ENCODE data around the gene TSPAN4.

The TSPAN4 gene

DNA sequence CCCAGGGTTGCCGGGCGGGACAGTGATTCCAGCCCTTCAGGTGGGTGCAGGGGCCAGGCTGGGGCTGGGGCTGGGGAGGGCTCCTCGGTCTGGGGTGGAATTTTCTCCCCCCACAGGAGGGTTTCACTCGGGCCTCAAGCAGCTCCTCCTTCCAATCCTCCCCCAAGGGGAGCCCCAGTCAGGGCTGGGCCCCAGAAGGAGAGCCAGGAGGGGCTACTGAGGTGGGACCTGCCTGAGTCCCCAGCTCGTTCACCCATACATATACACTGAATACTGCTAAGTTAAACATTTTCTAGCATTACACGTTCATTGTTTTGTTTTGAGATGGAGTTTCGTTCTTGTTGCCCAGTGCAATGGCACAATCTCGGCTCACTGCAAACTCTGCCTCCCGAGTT, 16.4 kb upstream of the TSPAN4 start:
- DNase-seq (ENCODE audit: low read depth in 1 of 2, low spot score in 1 of 2) = no peak
- no peak for TF ChIP-seq POLR2AphosphoS5 (IDR thresholded peaks at IDR 0.05; ENCODE audit: low read depth)
- no peak for TF ChIP-seq GABPA (IDR thresholded peaks at IDR 0.05; ENCODE audit: low read depth)
- TF ChIP-seq, protein P1, sequence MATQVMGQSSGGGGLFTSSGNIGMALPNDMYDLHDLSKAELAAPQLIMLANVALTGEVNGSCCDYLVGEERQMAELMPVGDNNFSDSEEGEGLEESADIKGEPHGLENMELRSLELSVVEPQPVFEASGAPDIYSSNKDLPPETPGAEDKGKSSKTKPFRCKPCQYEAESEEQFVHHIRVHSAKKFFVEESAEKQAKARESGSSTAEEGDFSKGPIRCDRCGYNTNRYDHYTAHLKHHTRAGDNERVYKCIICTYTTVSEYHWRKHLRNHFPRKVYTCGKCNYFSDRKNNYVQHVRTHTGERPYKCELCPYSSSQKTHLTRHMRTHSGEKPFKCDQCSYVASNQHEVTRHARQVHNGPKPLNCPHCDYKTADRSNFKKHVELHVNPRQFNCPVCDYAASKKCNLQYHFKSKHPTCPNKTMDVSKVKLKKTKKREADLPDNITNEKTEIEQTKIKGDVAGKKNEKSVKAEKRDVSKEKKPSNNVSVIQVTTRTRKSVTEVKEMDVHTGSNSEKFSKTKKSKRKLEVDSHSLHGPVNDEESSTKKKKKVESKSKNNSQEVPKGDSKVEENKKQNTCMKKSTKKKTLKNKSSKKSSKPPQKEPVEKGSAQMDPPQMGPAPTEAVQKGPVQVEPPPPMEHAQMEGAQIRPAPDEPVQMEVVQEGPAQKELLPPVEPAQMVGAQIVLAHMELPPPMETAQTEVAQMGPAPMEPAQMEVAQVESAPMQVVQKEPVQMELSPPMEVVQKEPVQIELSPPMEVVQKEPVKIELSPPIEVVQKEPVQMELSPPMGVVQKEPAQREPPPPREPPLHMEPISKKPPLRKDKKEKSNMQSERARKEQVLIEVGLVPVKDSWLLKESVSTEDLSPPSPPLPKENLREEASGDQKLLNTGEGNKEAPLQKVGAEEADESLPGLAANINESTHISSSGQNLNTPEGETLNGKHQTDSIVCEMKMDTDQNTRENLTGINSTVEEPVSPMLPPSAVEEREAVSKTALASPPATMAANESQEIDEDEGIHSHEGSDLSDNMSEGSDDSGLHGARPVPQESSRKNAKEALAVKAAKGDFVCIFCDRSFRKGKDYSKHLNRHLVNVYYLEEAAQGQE (IDR thresholded peaks at IDR 0.05; ENCODE audit: insufficient replicate concordance, low read depth) = no peak
- no peak for TF ChIP-seq SPI1 (IDR thresholded peaks at IDR 0.05; ENCODE audit: borderline replicate concordance, low read depth)
- TF ChIP-seq, protein P2, sequence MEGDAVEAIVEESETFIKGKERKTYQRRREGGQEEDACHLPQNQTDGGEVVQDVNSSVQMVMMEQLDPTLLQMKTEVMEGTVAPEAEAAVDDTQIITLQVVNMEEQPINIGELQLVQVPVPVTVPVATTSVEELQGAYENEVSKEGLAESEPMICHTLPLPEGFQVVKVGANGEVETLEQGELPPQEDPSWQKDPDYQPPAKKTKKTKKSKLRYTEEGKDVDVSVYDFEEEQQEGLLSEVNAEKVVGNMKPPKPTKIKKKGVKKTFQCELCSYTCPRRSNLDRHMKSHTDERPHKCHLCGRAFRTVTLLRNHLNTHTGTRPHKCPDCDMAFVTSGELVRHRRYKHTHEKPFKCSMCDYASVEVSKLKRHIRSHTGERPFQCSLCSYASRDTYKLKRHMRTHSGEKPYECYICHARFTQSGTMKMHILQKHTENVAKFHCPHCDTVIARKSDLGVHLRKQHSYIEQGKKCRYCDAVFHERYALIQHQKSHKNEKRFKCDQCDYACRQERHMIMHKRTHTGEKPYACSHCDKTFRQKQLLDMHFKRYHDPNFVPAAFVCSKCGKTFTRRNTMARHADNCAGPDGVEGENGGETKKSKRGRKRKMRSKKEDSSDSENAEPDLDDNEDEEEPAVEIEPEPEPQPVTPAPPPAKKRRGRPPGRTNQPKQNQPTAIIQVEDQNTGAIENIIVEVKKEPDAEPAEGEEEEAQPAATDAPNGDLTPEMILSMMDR (IDR thresholded peaks at IDR 0.05; ENCODE audit: insufficient read depth, low read length) = no peak
- Histone ChIP-seq H3K4me3 (replicated peaks; ENCODE audit: insufficient read depth, low read length) (no peak overlapping the region), H3K27ac (replicated peaks) (peak overlapping the region; percentile 65; the same call in 1 of the 2 replicates), H3K27me3 (ENCODE audit: insufficient read depth, poor library complexity, severe bottlenecking) (peaks cover 9% of the 10 kb centered on the region)

DNA sequence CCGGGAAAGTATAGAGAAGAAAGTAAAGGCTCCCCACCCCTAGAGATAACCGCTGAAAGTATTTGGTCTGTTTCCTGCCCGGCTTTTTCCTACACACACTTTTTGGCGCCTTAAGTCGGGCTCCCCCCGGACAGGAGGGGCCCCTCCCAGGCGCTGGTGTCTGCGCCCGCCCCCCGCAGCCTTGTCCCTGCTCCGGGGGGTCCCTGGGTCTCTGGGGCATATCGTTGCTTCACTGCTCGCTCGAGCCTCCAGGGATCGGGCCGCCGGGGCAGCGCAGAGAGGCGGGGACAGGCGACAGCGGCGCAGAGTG, 15.9 kb upstream of the TSPAN4 start:
- no peak for DNase-seq (ENCODE audit: low read depth in 1 of 2, low spot score in 1 of 2)
- Histone ChIP-seq H3K27ac (replicated peaks) (peak overlapping the region; percentile 65), H3K27me3 (ENCODE audit: insufficient read depth, poor library complexity, severe bottlenecking) (peaks cover 9% of the 10 kb centered on the region), H3K4me3 (replicated peaks; ENCODE audit: insufficient read depth, low read length) (peak overlapping the region; percentile 46)
- TF ChIP-seq GABPA (IDR thresholded peaks at IDR 0.05; ENCODE audit: low read depth) (no peak), SPI1 (IDR thresholded peaks at IDR 0.05; ENCODE audit: borderline replicate concordance, low read depth) (no peak), POLR2AphosphoS5 (IDR thresholded peaks at IDR 0.05; ENCODE audit: low read depth) (no peak)
- TF ChIP-seq, protein P2 (IDR thresholded peaks at IDR 0.05; ENCODE audit: insufficient read depth, low read length) = no peak
- TF ChIP-seq, protein P1 (IDR thresholded peaks at IDR 0.05; ENCODE audit: insufficient replicate concordance, low read depth) = no peak

DNA sequence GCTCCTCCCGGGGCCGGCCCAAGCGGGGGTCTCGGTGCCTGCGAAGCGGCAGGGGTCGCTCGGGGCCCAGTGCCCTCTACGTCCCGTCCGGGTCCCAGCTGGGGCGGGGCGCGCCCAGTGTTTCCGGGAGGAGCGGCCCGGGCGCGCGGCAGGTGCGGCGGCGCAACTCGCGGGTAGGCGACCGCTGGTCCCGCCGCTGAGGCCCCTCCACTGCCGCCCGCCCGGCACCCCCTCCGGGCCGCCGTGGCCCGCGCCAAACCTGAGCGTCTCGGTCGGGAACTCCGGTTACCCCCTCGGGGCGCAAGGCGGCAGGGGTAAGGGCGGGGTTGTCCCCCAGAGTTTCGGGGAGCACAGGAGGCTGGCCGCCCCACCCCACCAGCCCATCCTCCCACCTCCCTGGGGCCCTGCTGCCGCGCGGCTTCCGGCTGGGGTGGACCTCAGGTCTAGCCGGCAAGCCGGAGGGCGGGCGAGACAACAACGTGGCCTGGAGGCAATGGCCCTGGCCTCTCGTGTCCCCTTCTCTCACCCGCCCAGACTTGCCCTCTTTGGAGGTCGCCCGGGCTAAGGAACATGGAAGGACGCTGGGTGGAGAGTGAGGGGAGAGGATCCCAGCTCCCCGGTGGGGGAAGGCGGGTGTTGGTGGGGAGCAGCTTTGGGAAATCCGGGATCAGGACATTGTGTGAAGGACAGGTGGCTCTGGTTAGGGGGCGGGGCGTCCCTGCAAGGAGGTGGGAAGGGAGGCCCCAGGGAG, 15.3 kb upstream of the TSPAN4 start:
- Histone ChIP-seq H3K4me3 (replicated peaks; ENCODE audit: insufficient read depth, low read length) (peak overlapping the region; percentile 46), H3K27ac (replicated peaks) (peak overlapping the region; percentile 65), H3K27me3 (ENCODE audit: insufficient read depth, poor library complexity, severe bottlenecking) (peaks cover 9% of the 10 kb centered on the region)
- TF ChIP-seq GABPA (IDR thresholded peaks at IDR 0.05; ENCODE audit: low read depth) = no peak
- TF ChIP-seq POLR2AphosphoS5 (IDR thresholded peaks at IDR 0.05; ENCODE audit: low read depth) = peak; percentile 38; the same call in 1 of the 2 replicates
- peak in 1 of 2 experiments; percentile 61 for DNase-seq (ENCODE audit: low read depth in 1 of 2, low spot score in 1 of 2)

DNA sequence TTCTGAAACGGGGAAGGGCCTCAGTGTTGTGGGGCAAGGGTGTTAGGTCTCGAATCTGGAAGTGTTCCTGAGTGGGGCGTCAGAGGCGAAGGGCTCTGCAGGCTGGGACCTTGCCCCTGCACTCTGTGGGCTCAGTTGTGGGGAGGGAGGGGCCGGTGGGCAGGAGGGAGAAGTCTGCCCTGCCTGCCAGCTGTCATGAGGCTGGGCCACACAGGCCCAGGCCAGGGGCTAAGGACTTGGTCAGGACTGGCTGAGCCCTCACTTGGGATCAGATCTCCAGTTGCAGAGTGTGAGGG, 14.8 kb upstream of the TSPAN4 start, which contains the start of gene CRACR2B:
CRACR2B (plus strand) TSS at position 23 of the 296 bp plus-strand sequence. CDS start 689 bp downstream, outside the sequence.
- Histone ChIP-seq H3K4me3 (replicated peaks; ENCODE audit: insufficient read depth, low read length) (peak within 1 kb of the TSS; percentile 46), H3K27ac (replicated peaks) (peak within 1 kb of the TSS; percentile 65), H3K27me3 (ENCODE audit: insufficient read depth, poor library complexity, severe bottlenecking) (peaks cover 9% of the 10 kb centered on the region)
- no peak for DNase-seq (ENCODE audit: low read depth in 1 of 2, low spot score in 1 of 2)
- TF ChIP-seq SPI1 (IDR thresholded peaks at IDR 0.05; ENCODE audit: borderline replicate concordance, low read depth) = no peak
- TF ChIP-seq GABPA (IDR thresholded peaks at IDR 0.05; ENCODE audit: low read depth) = no peak
- no peak for TF ChIP-seq POLR2AphosphoS5 (IDR thresholded peaks at IDR 0.05; ENCODE audit: low read depth)
- TF ChIP-seq, protein P2 (IDR thresholded peaks at IDR 0.05; ENCODE audit: insufficient read depth, low read length) = no peak
- TF ChIP-seq, protein P1 (IDR thresholded peaks at IDR 0.05; ENCODE audit: insufficient replicate concordance, low read depth) = no peak
